SK-MEL-5 (cell line): Measurements from ENCODE around the gene STPG1. TPM values are rescaled to one million over a fixed set of nuclear protein-coding genes. Genes with fewer than 3 reads are reported as not detected.

Experiments
- DNase-seq: peaks from one replicate; pipeline ENCODE4 v3.0.0-alpha.2; 2016; ENCODE audit warnings: low read depth, low spot score
- in situ Hi-C: cut with HindIII; loops from 2 replicates; pipeline ENCODE4 v1.10.0; 2016; ENCODE audit warnings: low sequenced_read_pairs, high pct_unique_total_duplicates, low pct_unique_long_range_greater_than_20kb
- total RNA-seq: library from RNA; depleted of rRNA; stranded (reverse); fragments of >200 nt; shearing (Covaris generic); gene quantifications from 2 replicates; pipeline ENCODE4 v1.2.3, GENCODE V29; 2014

Gene STPG1
- total RNA-seq, 1 experiment from 2014 or later: 5.5 TPM

DNA sequence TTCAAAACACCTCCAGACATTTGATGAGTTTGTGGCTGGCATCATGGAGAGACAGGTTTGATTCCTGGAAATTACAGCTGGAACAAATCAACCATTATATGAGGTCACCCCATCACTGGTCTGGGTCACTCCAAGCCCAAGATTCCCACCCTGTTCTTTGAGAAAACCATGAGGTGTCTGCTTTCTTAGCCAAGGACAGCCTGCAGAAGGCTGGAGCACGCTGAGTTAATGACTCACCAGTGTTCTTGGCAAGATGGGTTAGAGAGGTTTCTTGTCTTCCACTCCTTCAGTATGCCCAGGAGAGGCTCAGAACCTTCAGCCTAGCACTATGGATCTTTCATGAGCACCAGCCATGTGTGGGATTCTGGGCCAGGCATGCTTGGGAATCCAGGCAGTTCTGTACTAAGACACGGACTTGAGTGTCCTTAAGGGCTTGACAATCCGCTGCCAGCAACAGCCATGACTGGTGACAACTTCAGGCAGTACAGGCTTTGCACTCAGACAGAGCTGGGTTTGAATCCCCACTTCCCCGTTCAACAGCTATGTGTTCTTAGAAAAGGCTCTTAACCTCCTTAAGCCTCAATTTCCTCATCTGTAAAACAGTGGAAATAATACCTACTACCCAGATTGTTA is 50.5 kb downstream of the STPG1 start:
- DNase-seq: no peak
- in situ Hi-C loops: no loop called here

- in situ Hi-C loops: no loop called here
- DNase-seq: no peak
Measured at GRCh38 chr1:24362396-24362795, 51.2 kb downstream of the STPG1 start.

GRCh38 chr1:24361811-24362210 is 51.8 kb downstream of the STPG1 start:
- in situ Hi-C loops: no loop called here
- no peak for DNase-seq

DNA sequence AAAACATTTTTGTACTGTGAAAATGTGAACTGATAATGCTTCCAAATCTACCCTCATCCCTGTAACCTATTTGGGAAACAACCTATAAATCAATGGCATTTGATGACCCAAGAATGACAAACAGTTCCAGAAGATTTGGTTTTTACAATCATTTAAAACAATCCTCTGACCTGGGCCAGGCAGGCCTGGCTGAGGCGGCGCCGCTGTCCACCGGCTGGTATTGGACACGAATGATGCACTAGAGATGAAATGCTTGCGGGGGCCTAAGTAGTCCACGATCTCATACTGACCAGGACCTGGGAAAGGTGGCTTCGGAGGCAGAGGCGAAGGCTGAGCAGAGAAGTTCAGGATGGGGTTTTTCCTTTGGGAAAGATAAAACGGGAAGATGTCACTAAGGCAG is 52.9 kb downstream of the STPG1 start:
- no peak for DNase-seq
- in situ Hi-C loops: no loop called here

DNA sequence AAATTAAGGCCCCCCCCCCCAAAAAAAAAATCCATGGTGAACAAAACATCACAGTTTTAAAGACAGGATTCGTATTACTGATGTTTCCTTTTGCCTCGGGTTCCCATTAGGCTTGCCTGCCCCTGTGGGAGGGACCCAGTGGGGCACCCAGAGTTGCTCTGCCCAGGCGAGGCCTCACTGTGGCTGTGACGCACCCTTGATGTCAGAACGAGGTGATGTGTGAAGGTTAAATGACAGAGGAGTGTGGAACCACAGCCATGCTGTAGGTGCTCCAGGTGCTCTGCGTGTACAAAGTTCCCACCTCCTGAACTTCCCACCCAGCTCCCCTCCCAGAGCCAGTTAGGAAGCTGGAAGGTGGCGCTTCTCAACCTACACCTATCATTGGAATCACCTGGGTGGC is 56.5 kb downstream of the STPG1 start:
- in situ Hi-C loops: no loop called here
- DNase-seq: no peak

DNA sequence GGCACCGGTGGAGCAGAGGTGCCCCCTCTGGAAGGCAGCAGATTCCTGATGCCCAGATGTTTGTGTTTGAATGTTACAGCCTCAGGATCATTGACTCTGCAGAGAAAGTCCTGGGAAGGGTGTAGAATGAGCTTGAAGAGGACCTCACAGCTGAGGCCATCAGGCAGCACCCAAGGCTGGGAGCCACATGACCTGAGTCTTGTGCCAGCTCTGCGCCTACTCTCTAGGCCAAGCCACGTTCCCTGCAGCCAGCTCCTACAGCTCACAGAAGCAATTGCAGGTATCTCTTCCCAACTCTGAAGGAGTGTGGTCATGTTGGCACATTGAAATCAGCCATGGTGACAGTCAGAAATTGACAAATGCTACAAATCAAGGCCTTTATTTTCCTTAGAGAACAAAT is 58.1 kb downstream of the STPG1 start:
- DNase-seq: no peak
- in situ Hi-C loops: no loop called here

DNA sequence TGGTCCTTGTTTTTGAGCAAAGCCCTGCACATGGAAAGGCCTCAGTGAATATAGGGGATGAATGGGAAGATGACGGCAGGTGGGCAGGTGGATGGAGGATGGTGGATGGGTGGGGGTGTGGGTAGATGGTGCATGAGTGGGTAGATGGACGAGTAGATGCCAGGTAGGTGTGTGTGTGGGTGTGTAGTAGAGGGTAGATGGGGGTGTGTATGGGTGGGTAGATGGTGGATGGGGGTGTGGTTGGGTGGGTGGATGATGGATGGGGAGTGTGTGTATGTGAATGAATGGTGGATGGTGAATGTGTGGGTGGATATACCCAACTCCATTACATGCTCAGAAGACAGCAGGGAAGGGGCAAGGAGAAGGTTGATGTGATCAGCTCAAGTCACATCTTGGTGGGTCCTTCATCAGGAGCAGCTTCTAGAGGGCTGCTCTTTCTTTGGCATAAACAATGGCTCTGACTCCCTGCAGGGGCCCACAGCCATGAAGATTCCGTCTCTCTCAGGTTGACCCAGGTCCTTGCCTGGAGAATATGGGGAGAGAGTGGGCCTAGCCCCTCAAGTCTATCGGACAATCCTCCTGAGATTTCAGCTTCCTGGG is 60.2 kb downstream of the STPG1 start:
- no peak for DNase-seq
- in situ Hi-C loops: no loop called here

GRCh38 chr1:24351918-24352627 is 61.5 kb downstream of the STPG1 start:
- in situ Hi-C loops: no loop called here
- DNase-seq: no peak

- in situ Hi-C loops: no loop called here
- DNase-seq: no peak
Measured at GRCh38 chr1:24351247-24351646, 62.3 kb downstream of the STPG1 start.

- in situ Hi-C loops: no loop called here
- no peak for DNase-seq
Measured at GRCh38 chr1:24349891-24350290, 63.7 kb downstream of the STPG1 start.

- in situ Hi-C loops: no loop called here
- no peak for DNase-seq
Measured at GRCh38 chr1:24348196-24348595, 65.4 kb downstream of the STPG1 start.

DNA sequence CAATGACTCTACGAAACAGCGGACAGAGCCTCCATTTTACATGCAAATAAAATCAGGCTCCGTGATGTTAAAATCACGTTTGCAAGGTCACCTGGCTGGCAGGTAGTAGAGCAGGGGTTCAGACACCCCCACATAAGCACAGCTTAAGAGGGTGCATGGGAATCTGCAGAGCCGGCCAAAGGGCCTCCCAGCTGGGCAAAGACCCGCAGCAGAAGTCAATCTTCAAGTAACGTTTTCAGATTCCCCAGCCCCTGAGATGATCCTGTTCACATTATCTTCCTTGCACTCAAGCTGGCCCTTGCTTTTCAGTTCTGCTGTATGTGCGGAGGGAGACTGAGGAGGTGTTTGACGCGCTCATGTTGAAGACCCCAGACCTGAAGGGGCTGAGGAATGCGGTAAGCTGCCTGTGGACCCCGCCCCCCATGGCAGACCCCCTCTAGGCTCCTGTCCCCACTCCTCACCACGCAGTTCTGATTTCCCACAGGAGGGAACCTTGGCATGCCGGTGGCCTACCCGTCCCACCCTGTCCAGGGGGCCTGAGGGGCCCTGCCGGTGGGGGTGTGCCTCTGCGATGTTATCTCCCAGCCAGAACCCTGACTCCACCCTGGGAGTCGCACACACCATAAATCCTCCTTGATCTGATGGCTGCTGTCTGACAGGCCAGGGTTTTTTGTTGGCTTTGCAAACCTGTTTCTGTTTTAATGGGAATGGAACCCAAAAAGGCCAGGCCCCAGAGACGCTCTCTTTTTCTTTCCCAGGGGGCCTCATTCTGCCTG is 66.2 kb downstream of the STPG1 start:
- no peak for DNase-seq
- in situ Hi-C loops: no loop called here

- in situ Hi-C loops: no loop called here
- DNase-seq: no peak
Measured at GRCh38 chr1:24345334-24345733, 68.2 kb downstream of the STPG1 start.

GRCh38 chr1:24344090-24344742 is 69.4 kb downstream of the STPG1 start:
- in situ Hi-C loops: no loop called here

DNA sequence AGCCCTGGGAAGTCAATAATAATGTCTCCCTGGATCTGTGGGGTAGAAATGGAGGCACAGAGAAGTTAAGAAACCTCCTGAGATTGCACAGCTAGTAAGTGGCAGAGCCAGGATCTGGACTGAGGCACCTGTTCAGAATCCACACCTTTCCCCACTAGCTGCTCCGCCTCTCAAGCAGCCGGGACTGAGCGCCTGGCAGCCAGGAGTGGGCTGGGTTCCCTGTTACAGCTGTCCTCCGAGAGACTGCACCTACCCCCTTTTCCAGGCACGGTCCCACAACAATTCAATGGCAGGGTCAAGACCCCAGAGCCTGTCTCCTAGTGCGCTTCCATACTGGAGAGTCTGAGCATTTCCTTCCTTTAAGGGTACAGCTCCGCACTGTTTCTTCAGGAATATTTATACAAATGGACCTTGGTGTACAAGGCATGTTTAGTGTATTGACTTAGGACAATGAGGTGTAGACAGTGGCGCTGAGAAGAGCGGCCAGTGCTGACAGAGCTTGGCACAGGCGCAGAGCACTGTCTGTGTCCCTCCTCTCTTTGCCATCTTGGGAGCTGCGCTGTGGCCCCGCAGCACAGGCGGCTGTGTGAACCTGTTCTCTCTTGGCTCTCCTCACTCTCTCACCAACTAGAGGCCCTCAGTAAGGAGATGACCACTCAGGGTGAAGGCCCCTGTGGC is 70.0 kb downstream of the STPG1 start:
- in situ Hi-C loops: no loop called here
- DNase-seq: no peak

More at GRCh38 chr1:24344090-24344742, 69.4 kb downstream of the STPG1 start:
- no peak for DNase-seq

DNA sequence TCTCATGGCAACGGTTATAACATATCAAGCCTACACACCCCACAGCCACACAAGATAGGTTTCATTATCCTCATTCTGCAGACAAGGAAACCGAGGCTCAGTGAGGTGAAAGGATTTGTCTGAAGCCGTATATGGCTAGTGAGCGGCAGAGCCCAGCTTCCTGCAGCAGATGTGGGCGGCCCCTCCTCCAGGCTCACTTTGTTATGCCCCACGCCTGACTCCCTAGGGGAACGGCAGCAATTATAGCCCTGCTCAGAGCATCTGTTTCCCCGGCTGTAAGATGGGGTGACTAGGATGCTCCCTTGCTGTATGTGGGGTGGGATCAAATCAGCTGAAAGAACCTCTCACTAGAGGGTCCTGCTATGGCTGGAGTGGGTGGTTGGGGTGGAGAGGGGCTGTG is 72.3 kb downstream of the STPG1 start:
- no peak for DNase-seq
- in situ Hi-C loops: no loop called here

GRCh38 chr1:24340770-24341169 is 72.8 kb downstream of the STPG1 start:
- DNase-seq: no peak

More at GRCh38 chr1:24340770-24341169, 72.8 kb downstream of the STPG1 start:
- in situ Hi-C loops: no loop called here
